GM12878 (cell line): ENCODE measurements around the gene NXN. TPM values are rescaled to one million over a fixed set of nuclear protein-coding genes. Genes with fewer than 3 reads are reported as not detected.

Experiments
- ATAC-seq: fragments of 200-7000 bp; cut with Tn5 transposase; 3 replicates; pipeline ENCODE4 v1.9.1; 2020; ENCODE audit warnings: mild to moderate bottlenecking, moderate library complexity
- BruUV-seq: library from RNA; stranded (reverse); fragments of 400-500 nt; replicated peaks from 2 replicates; lab custom pipeline; 2021; lab: Mats Ljungman, UMichigan
- CTCF ChIA-PET: fragments of 300-600 bp; sonication (Branson Sonifier 250); formaldehyde crosslinking; extraction: SDS; loops from one replicate; lab custom pipeline; 2021; ENCODE audit warnings: inconsistent platforms; lab: Yijun Ruan, JAX
- POLR2A ChIA-PET: fragments of 350-600 bp; formaldehyde crosslinking; extraction: SDS; loops from one replicate; lab custom pipeline; 2021; ENCODE audit warnings: inconsistent platforms; lab: Charles Lee
- RAD21 ChIA-PET: fragments of 300-600 bp; sonication (Branson Sonifier 250); formaldehyde crosslinking; loops from one replicate; lab custom pipeline; 2023; ENCODE audit warnings: antibody characterized with exemption; ENCODE audit not compliant: unreplicated experiment; lab: Charles Lee
- SMC1A ChIA-PET: fragments of 300-600 bp; sonication (Branson Sonifier 250); formaldehyde crosslinking; loops from one replicate; lab custom pipeline; 2023; ENCODE audit not compliant: unreplicated experiment, uncharacterized antibody; lab: Charles Lee
- DNase-seq: peaks from one replicate; pipeline ENCODE4 v3.0.0-alpha.2; 2011; ENCODE audit warnings: low read depth, low spot score
- FAIRE-seq: peaks from 3 replicates; lab custom pipeline; 2011; peaks lifted over from hg19 to GRCh38; lab: Jason Lieb, UNC
- H2AFZ ChIP-seq: 2 replicates; pipeline ENCODE4 v1.6.0; 2011; ENCODE audit warnings: low read depth, low read length, control low read depth; ENCODE audit not compliant: control insufficient read depth
- H3K27ac ChIP-seq: 2 replicates; pipeline ENCODE4 v1.5.1; 2011; ENCODE audit warnings: control low read depth; ENCODE audit not compliant: control insufficient read depth, insufficient read depth
- H3K27me3 ChIP-seq, 2 experiments: replicated peaks in 1 of 2; 2 replicates each; pipeline versions ENCODE4 v1.6.0 to v1.6.1; 2011; ENCODE audit warnings: low read length in 1 of 2; ENCODE audit not compliant: control insufficient read depth in 2 of 2, insufficient read depth in 2 of 2
- H3K36me3 ChIP-seq, 2 experiments: 2 replicates each; pipeline ENCODE4 v1.5.1; 2011; ENCODE audit warnings: low read length in 1 of 2; ENCODE audit not compliant: control insufficient read depth in 2 of 2, insufficient read depth in 2 of 2
- H3K4me1 ChIP-seq: 2 replicates; pipeline ENCODE4 v1.6.1; 2011; ENCODE audit warnings: mild to moderate bottlenecking, low read length, moderate library complexity, mixed read lengths; ENCODE audit not compliant: control insufficient read depth, insufficient read depth
- H3K4me2 ChIP-seq: 2 replicates; pipeline ENCODE4 v1.6.0; 2011; ENCODE audit warnings: control low read depth; ENCODE audit not compliant: control insufficient read depth, insufficient read depth
- H3K4me3 ChIP-seq: fragments of 200-600 bp; sonication (generic); 2 replicates; pipeline ENCODE4 v1.5.1; 2016
- H3K79me2 ChIP-seq: 2 replicates; pipeline ENCODE4 v1.6.0; 2011; ENCODE audit warnings: low read length; ENCODE audit not compliant: control insufficient read depth, insufficient read depth
- H3K9ac ChIP-seq: 2 replicates; pipeline ENCODE4 v1.8.0; 2011; ENCODE audit warnings: low read length, control low read depth, mixed read lengths; ENCODE audit not compliant: control insufficient read depth, insufficient read depth
- H3K9me3 ChIP-seq: replicated peaks from 3 replicates; pipeline ENCODE4 v1.5.1; 2011; ENCODE audit warnings: mild to moderate bottlenecking, low read length; ENCODE audit not compliant: control insufficient read depth, insufficient read depth
- H4K20me1 ChIP-seq: 2 replicates; pipeline ENCODE4 v1.6.0; 2011; ENCODE audit not compliant: control insufficient read depth, insufficient read depth
- PML ChIP-seq: IDR thresholded peaks from 2 replicates; pipeline ENCODE4 v1.6.1; 2012; ENCODE audit warnings: low read length, inconsistent platforms
- SMARCA5 ChIP-seq: fragments of 450-650 bp; IDR thresholded peaks from 2 replicates; pipeline ENCODE4 v1.6.1; 2017; ENCODE audit warnings: mild to moderate bottlenecking
- SPI1 ChIP-seq: IDR thresholded peaks from 2 replicates; pipeline ENCODE4 v1.6.1; 2011; ENCODE audit warnings: low read depth, mild to moderate bottlenecking, low read length, moderate library complexity, borderline replicate concordance; ENCODE audit not compliant: insufficient read depth
- WRNIP1 ChIP-seq: IDR thresholded peaks from 2 replicates; pipeline ENCODE4 v1.6.1; 2011; ENCODE audit warnings: low read depth, low read length, improper control_type of control experiment, borderline replicate concordance
- YBX1 ChIP-seq: fragments of 450-650 bp; IDR thresholded peaks from 2 replicates; pipeline ENCODE4 v1.6.1; 2016; ENCODE audit warnings: antibody characterized with exemption
- ZNF24 ChIP-seq: fragments of 450-650 bp; IDR thresholded peaks from 2 replicates; pipeline ENCODE4 v1.6.1; 2017; ENCODE audit warnings: antibody characterized with exemption, mild to moderate bottlenecking
- WGBS: methylation state at CpG from one replicate; pipeline ENCODE4 v1.1.6; 2016; ENCODE audit warnings: low lambda C conversion rate; ENCODE audit not compliant: insufficient replicate concordance, insufficient coverage; ENCODE audit errors: missing lambda C conversion rate; 5-methylcytosine and 5-hydroxymethylcytosine counted together
- in situ Hi-C: fragments of 300-500 bp; cut with MboI; formaldehyde crosslinking; loops from 9 replicates; pipeline ENCODE4 v1.14.3; 2018; ENCODE audit warnings: mixed read lengths
- intact Hi-C: fragments of 100-400 bp; cut with micrococcal nuclease; formaldehyde crosslinking; loops from one replicate; pipeline ENCODE4 v1.14.2; 2022; ENCODE audit not compliant: unreplicated experiment
- polyA plus RNA-seq, 11 experiments: library from polyadenylated mRNA; depleted of rRNA in 4 of 11; unstranded in 6 of 11; stranded (reverse) in 5 of 11; fragments of >200 nt; fragmentation: Nextera tagmentation in 4 of 11; fragmentation: Illumina TruSeq in 1 of 11; extraction: Ambion mirVana in 4 of 11; extraction: Trizol in 1 of 11; gene quantifications; 1 replicate in 1 of 11; 2 replicates in 10 of 11; pipeline versions ENCODE4 v1.2.1 to v1.2.3, GENCODE V29; 2011 to 2016; ENCODE audit warnings: inconsistent platforms in 2 of 11, missing spikeins in 2 of 11, low read depth in 1 of 11
- total RNA-seq, 4 experiments: library from RNA; depleted of rRNA in 3 of 4; stranded (reverse); fragments of >200 nt in 3 of 4; fragmentation: Illumina TruSeq in 1 of 4; extraction: Trizol in 1 of 4; gene quantifications; 2 replicates each; pipeline versions ENCODE4 v1.2.1 to v1.2.3, GENCODE V29; 2013 to 2021
- TF ChIP-seq, protein P1 (sequence below): fragments of 450-650 bp; IDR thresholded peaks from 2 replicates; pipeline ENCODE4 v1.6.1; 2017; ENCODE audit warnings: mild to moderate bottlenecking, low read depth, inconsistent platforms; ENCODE audit not compliant: poor library complexity, severe bottlenecking
- TF ChIP-seq, protein P2 (sequence below): fragments of 450-650 bp; IDR thresholded peaks from 2 replicates; pipeline ENCODE4 v1.6.1; 2014; ENCODE audit warnings: mild to moderate bottlenecking

Gene NXN
- total and polyA plus RNA-seq, 10 of the 15 experiments (the other 5 are each of a cell fraction or from before 2014, with no cell fraction given), result 0.04 to 1.2 (median 0.30) TPM

DNA sequence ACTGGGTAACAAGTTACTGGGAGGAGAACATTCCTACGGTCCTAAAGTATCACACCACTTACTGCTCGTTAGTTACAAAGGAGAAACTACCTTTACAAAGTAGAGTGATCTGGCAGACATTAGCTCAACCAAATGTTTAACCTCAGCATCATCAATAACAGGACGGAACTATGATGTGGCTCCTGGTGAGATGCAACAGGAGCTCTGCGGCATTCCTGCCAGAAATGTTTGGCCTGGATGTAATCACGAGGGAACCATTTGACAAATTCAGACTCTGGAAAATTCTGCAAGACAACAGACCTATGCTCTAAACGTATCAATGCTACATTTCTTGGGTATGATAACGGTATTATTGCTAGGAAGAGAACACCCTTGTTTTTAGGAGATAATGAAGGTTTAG, 117.0 kb downstream of the NXN start:
- TF ChIP-seq ZNF24 (no peak), PML (no peak), YBX1 (no peak), SPI1 (no peak), WRNIP1 (no peak), SMARCA5 (no peak)
- TF ChIP-seq, protein P1, sequence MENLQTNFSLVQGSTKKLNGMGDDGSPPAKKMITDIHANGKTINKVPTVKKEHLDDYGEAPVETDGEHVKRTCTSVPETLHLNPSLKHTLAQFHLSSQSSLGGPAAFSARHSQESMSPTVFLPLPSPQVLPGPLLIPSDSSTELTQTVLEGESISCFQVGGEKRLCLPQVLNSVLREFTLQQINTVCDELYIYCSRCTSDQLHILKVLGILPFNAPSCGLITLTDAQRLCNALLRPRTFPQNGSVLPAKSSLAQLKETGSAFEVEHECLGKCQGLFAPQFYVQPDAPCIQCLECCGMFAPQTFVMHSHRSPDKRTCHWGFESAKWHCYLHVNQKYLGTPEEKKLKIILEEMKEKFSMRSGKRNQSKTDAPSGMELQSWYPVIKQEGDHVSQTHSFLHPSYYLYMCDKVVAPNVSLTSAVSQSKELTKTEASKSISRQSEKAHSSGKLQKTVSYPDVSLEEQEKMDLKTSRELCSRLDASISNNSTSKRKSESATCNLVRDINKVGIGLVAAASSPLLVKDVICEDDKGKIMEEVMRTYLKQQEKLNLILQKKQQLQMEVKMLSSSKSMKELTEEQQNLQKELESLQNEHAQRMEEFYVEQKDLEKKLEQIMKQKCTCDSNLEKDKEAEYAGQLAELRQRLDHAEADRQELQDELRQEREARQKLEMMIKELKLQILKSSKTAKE, result no peak
- TF ChIP-seq, protein P2, sequence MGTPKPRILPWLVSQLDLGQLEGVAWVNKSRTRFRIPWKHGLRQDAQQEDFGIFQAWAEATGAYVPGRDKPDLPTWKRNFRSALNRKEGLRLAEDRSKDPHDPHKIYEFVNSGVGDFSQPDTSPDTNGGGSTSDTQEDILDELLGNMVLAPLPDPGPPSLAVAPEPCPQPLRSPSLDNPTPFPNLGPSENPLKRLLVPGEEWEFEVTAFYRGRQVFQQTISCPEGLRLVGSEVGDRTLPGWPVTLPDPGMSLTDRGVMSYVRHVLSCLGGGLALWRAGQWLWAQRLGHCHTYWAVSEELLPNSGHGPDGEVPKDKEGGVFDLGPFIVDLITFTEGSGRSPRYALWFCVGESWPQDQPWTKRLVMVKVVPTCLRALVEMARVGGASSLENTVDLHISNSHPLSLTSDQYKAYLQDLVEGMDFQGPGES, result no peak
- H3K27ac ChIP-seq, result no peak overlapping the region
- no TSS peak for BruUV-seq
- in situ Hi-C loops, result no loop called here
- 42% methylated on average over 7 of the region's 7 CpGs for WGBS
- no peak overlapping the region for H2AFZ ChIP-seq
- ATAC-seq, result no peak
- SMC1A ChIA-PET, result no interaction called here
- no peak overlapping the region for H3K4me3 ChIP-seq
- H3K4me1 ChIP-seq, result no peaks in the 10 kb centered on the region
- intact Hi-C loops, result no loop called here
- H3K27me3 ChIP-seq, result no peaks in the 10 kb centered on the region; a peak in 1 of 4 replicates
- no peak for DNase-seq
- POLR2A ChIA-PET, result no interaction called here
- H3K36me3 ChIP-seq, result no peaks in the 10 kb centered on the region
- H3K9me3 ChIP-seq, result no peaks in the 10 kb centered on the region
- RAD21 ChIA-PET, result no interaction called here
- FAIRE-seq, result no peak
- CTCF ChIA-PET, result no interaction called here
- H4K20me1 ChIP-seq, result no peaks in the 10 kb centered on the region
- H3K79me2 ChIP-seq, result no peaks in the 10 kb centered on the region
- no peak overlapping the region for H3K9ac ChIP-seq
- no peak overlapping the region for H3K4me2 ChIP-seq
